ENCODE measurements around the gene SDK1. TPM values are rescaled to one million over a fixed set of nuclear protein-coding genes. Genes with fewer than 3 reads are reported as not detected.

The SDK1 gene
- total RNA-seq, 2 donors from 2014 or later, result 1.3 to 2.6 TPM

DNA sequence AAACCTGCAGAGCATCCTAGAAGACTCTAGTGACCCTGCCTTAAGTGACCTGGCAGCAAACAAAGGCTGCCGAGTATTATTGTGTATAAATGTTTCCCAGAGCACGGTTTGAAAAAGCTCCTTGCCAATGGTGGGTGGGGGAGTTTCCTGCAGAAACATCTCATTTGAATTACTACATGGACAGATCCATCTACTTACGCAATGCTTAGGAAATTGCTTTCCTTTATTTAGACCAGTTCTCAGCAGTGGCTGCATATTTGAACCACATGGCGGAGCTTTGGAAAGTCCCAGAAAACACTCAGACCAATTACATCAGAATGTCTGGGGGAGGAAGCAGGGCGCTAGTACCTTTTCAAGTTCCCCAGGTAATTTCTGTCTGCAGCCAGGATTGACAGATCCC is 560.9 kb downstream of the SDK1 start:
- TF ChIP-seq, protein P1, sequence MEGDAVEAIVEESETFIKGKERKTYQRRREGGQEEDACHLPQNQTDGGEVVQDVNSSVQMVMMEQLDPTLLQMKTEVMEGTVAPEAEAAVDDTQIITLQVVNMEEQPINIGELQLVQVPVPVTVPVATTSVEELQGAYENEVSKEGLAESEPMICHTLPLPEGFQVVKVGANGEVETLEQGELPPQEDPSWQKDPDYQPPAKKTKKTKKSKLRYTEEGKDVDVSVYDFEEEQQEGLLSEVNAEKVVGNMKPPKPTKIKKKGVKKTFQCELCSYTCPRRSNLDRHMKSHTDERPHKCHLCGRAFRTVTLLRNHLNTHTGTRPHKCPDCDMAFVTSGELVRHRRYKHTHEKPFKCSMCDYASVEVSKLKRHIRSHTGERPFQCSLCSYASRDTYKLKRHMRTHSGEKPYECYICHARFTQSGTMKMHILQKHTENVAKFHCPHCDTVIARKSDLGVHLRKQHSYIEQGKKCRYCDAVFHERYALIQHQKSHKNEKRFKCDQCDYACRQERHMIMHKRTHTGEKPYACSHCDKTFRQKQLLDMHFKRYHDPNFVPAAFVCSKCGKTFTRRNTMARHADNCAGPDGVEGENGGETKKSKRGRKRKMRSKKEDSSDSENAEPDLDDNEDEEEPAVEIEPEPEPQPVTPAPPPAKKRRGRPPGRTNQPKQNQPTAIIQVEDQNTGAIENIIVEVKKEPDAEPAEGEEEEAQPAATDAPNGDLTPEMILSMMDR (IDR thresholded peaks at IDR 0.05), result no peak
- Histone ChIP-seq H3K9ac (ENCODE audit: low read depth in 2 of 2, low read length in 2 of 2) (no peak overlapping the region), H3K36me3 (no peaks in the 10 kb centered on the region), H3K4me1 (no peaks in the 10 kb centered on the region), H3K9me3 (no peaks in the 10 kb centered on the region), H3K4me3 (no peak overlapping the region), H3K27me3 (no peaks in the 10 kb centered on the region), H3K27ac (no peak overlapping the region)
- intact Hi-C loops (cut with DNase I), result no loop called here
- peak; percentile 25 for DNase-seq

DNA sequence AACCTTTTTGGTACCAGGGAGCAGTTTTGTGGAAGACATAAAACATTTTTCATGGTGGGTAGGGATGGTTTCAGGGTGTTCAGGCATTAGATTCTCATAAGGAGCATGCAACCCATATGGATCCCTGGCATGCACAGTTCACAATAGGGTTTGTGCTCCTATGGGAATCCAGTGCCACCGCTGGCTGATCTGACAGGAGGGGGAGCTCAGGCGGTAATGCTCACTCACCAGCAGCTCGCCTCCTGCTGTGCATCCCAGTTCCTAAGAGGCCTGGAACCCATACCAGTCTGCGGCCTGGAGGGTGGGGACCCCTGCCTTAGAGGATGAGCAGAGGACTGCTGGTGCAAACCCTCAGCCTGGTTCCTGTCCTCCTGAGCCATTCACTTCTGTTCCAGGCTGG is 561.7 kb downstream of the SDK1 start:
- Histone ChIP-seq H3K4me3 (no peak overlapping the region), H3K36me3 (no peaks in the 10 kb centered on the region), H3K9ac (ENCODE audit: low read depth in 2 of 2, low read length in 2 of 2) (no peak overlapping the region), H3K27ac (no peak overlapping the region), H3K9me3 (no peaks in the 10 kb centered on the region), H3K4me1 (no peaks in the 10 kb centered on the region), H3K27me3 (no peaks in the 10 kb centered on the region)
- DNase-seq, result no peak
- intact Hi-C loops (cut with DNase I), result no loop called here
- TF ChIP-seq, protein P1 (IDR thresholded peaks at IDR 0.05), result no peak

DNA sequence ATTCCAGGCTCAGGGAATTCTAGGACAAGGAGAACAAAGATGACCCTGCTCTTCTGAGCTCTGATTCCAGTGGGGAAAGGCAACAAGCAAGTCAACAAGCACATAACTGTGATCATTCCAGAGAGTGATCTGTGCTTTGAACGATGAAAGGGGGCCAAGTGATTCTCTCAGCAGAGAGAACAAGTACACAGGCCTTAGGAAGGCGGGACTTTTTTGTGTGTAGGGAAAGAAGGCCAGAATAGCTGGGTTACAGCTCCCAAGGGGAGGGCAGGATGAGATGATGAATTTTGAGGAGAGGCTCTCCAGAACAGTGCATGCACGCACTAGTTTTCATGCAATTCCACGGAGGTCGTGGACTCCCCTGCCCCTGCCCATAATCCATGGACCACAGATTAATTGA is 565.2 kb downstream of the SDK1 start:
- DNase-seq, result no peak
- H3K27ac ChIP-seq, result no peak overlapping the region

DNA sequence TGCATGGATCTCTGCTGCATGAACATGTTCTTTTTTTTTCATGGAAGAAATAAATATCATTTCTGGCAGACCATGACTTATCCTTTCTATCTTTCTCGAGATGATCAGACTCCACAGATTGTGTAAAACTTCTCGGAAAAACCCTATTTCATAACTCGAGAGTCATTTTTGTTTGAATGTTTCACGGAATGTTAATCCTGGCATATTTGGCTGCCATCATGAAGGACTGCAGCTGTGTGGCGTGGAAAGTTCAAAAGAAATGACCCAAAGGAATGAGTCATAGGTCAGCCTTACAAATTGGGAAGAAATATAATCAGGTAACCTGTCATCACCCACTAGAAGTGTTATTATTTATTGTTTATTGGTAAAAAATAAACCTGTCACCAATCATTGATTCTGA is 566.8 kb downstream of the SDK1 start:
- Histone ChIP-seq H3K27ac (no peak overlapping the region), H3K9ac (ENCODE audit: low read depth in 2 of 2, low read length in 2 of 2) (no peak overlapping the region), H3K4me3 (no peak overlapping the region), H3K9me3 (no peaks in the 10 kb centered on the region), H3K27me3 (no peaks in the 10 kb centered on the region), H3K4me1 (no peaks in the 10 kb centered on the region), H3K36me3 (no peaks in the 10 kb centered on the region)
- TF ChIP-seq, protein P1 (IDR thresholded peaks at IDR 0.05), result no peak
- intact Hi-C loops (cut with DNase I), result no loop called here
- DNase-seq, result peak; percentile 31

More for the DNA sequence above, 565.2 kb downstream of the SDK1 start:
- no peaks in the 10 kb centered on the region for H3K36me3 ChIP-seq
- no peak overlapping the region for H3K4me3 ChIP-seq
- no peaks in the 10 kb centered on the region for H3K27me3 ChIP-seq
- TF ChIP-seq, protein P1 (IDR thresholded peaks at IDR 0.05), result no peak
- H3K9me3 ChIP-seq, result no peaks in the 10 kb centered on the region
- intact Hi-C loops (cut with DNase I), result no loop called here
- no peak overlapping the region for H3K9ac ChIP-seq (ENCODE audit: low read depth in 2 of 2, low read length in 2 of 2)
- no peaks in the 10 kb centered on the region for H3K4me1 ChIP-seq

- TF ChIP-seq, protein P1 (IDR thresholded peaks at IDR 0.05), result no peak
- no peak for DNase-seq
- no peak overlapping the region for H3K27ac ChIP-seq
- no peak overlapping the region for H3K4me3 ChIP-seq
- H3K9ac ChIP-seq (ENCODE audit: low read depth in 2 of 2, low read length in 2 of 2), result no peak overlapping the region
- intact Hi-C loops (cut with DNase I), result no loop called here
- no peaks in the 10 kb centered on the region for H3K27me3 ChIP-seq
- H3K36me3 ChIP-seq, result no peaks in the 10 kb centered on the region
- H3K4me1 ChIP-seq, result no peaks in the 10 kb centered on the region
- no peaks in the 10 kb centered on the region for H3K9me3 ChIP-seq
Observed at GRCh38 chr7:3879355-3880075, 578.5 kb downstream of the SDK1 start.

Measured in colonic mucosa (tissue), 4 donors.